GM21825 (cell line): ENCODE measurements around the gene MAN2A1.

Experiments used
- ATAC-seq: cut with Tn5 transposase; IDR thresholded peaks from one replicate; pipeline ENCODE4 v1.9.1; 2021; ENCODE audit warnings: mild to moderate bottlenecking, moderate library complexity; ENCODE audit not compliant: unreplicated experiment

Gene MAN2A1

GRCh38 chr5:109689740-109690241 is at the start of gene MAN2A1:
Gene MAN2A1, plus strand, starts transcription at chr5:109689927. Its CDS starts 491 bp downstream, at chr5:109690418.
- peak; percentile 47 for ATAC-seq

GRCh38 chr5:109640976-109641375 is 48.8 kb upstream of the MAN2A1 start:
- no peak for ATAC-seq

- ATAC-seq = no peak
Measured at GRCh38 chr5:109643791-109644350, 45.9 kb upstream of the MAN2A1 start.

- ATAC-seq = no peak
Measured at GRCh38 chr5:109644829-109645228, 44.9 kb upstream of the MAN2A1 start.

GRCh38 chr5:109645707-109646192 is 44.0 kb upstream of the MAN2A1 start:
- no peak for ATAC-seq

DNA sequence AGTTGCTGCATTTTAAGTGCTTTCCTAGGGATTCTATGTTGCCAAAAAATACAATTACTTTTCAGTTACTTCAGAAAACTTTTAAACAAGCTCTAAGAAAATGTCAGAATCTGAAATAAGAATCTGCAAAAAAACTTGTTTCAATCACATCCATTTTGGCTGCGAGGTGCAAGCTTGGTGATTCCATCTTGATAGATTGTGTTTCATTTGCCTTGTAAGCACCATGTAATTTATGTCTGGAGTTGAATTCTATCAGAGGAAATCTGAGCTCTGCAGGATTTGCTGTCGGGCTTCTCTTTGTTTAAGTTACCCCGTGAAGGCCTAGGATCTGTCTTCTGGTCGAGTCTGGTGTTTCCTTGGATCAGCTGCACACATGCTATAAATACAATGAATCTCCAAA is 40.4 kb upstream of the MAN2A1 start:
- no peak for ATAC-seq

DNA sequence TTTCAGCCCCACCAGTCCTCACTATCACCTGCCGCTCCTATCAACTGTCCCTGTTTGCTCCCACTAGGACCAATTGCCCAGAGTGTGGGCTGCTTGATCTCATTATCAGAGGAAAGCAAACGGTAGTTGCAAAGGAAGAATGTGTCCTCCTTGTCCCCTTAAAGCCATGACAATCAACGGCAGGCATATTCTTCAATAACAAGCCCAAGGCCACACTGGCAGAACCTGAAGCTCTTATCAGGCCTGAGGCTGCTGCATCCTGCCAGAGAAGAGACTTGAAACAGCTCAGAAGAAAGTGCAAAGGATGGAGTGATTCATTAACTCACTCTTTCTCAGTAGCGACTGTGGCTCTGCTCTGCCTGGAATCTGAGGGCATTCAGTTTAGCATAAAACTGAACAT is 39.2 kb upstream of the MAN2A1 start:
- no peak for ATAC-seq

DNA sequence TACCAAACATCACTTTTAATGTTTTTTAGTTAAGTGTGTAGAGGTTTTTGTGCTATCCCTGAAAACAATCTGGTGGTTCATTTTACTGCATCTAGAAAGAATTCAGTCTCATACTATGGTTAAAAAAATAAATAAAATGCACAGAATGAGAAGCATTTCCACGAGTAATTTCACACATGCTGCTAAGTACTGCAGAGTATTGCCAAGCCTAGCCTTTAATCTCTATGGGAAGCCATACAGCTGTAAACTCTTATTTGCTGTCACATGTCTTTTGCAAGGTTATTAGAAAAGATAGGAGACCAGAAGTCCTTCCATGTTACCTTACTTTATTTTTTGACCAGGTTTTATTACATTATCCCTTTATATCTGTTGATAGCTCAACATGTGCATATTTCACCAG is 37.6 kb upstream of the MAN2A1 start:
- no peak for ATAC-seq

- no peak for ATAC-seq
Measured at GRCh38 chr5:109653042-109653441, 36.7 kb upstream of the MAN2A1 start.

DNA sequence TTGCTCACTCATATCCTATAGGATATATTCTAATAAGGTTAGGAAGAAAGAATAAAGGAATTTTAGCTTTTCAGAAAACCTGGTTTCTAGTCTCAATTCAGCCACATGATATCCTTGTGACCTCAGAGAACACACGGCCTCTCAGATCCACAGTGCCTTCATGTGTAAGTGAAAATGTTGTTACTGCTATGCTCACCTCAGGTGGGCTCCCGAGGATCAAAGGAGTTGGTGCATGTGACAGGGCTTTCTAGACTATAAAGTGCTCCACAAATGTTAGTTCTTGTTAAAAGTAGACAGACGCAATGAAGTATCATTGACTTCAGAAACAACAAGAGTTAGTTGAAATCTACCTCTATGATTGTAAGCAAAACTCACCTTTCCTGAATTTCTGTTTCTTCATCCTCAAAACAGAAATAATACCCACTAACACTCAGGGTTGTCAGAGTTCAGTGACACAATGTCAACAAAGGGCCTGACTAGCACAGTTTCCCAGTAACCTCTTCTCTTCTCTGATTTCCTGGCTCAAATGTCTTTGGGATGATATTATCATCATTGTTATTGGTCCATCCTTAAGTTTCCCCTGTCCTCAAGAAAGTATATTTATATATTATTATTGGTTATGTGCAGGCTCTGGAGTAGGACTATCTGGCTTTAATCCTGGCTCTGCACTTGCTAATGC is 36.0 kb upstream of the MAN2A1 start:
- ATAC-seq = no peak

- ATAC-seq = no peak
Measured at GRCh38 chr5:109654455-109654854, 35.3 kb upstream of the MAN2A1 start.

DNA sequence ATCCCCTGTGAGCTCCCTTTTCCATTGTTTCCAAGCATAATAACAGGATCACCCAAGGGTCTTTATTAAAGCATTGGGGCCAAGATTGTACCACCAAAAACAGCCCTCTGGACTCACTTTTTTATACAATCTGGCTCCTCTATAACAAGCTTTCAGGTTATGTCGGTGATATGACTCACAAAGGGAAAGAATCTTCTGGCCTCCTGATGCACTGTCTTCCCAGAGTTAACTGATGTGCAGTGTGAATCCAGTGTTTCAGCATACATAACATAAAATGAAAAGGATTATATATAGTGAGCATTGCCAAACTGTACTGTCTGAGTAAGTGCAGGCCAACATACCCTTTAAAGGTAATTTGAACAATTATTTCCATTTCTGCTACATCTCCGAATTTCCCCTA is 33.9 kb upstream of the MAN2A1 start:
- ATAC-seq = no peak

GRCh38 chr5:109656829-109657228 is 32.9 kb upstream of the MAN2A1 start:
- ATAC-seq = peak; percentile 55

DNA sequence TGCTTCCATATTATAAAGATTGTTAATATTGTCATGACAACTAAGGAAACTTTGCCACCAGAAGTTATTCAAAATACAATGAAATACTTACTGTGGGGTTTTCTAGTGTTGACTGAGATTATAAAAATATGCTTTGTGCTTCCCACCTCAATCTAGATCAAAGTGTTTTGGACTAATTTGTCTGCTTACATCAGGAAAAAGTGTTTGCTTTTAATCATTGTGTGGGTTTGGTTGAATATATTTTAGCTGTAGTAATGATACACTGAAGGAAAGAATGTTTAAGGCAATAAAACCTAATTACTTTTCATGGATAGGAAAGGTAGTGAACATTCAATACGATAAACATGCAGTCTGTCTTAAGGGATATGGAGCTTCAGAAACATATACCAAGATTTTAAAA is 29.8 kb upstream of the MAN2A1 start:
- no peak for ATAC-seq

- no peak for ATAC-seq
Measured at GRCh38 chr5:109660301-109660700, 29.4 kb upstream of the MAN2A1 start.

- no peak for ATAC-seq
Measured at GRCh38 chr5:109668237-109668636, 21.5 kb upstream of the MAN2A1 start.

GRCh38 chr5:109668668-109669422 is 20.9 kb upstream of the MAN2A1 start:
- ATAC-seq = peak; percentile 60

- no peak for ATAC-seq
Measured at GRCh38 chr5:109669991-109670706, 19.6 kb upstream of the MAN2A1 start.

DNA sequence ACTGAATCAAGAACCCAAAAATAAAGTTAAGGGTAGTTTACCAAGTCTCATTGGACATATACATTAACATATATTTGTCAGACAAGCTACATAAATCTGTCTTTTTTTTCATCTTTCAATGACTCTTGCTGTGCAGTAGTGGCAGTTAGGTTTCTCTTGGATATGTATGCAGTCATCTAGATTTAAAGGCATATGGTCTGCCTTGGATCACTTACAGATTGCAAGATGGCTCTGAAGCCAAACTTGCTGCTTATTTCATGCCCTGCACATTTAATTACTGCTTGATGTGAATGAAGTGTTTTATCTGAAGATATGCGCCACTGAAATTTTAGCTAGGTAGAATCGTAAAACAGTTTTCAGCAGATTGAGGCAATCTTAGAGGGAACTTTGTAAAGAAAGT is 18.6 kb upstream of the MAN2A1 start:
- ATAC-seq = no peak

DNA sequence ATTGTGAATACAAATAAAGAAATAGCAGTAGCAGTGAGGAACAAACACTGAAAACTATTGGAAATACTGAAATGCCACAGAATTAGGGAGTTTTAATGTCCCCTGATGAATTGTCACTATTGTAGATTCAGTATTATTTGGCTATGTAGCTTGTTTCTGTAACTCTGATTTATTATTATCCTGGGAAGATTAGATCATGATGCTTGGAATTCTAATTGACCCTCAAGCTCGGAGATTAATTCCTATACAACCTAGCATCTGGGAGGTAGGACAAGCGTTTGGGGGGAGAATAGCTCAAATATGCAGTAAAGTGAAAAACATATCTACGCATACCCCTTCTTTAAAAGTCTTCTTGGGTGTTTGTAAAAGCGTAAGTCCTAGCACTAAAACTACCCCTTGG is 15.1 kb upstream of the MAN2A1 start:
- ATAC-seq = no peak

DNA sequence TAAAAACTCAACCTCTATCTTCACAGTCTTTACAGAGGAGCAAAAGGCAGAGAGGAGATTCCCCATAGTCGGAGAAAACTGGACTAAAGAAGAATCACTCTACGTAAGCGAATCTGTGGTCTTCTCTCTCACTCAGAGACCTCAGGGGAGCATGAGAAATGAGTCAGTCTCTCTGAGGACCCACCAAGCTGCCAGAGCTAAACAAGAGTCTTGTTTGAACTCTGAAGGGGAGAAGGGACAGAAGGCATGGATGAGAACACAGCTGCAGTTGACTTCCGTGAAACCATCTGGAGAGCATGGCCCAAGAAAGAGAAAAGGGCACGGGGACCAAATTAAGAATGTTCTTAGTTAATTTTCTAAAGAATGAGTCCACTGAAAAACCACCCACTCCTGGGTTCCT is 12.8 kb upstream of the MAN2A1 start:
- no peak for ATAC-seq
